HTR-8/SVneo (cell line): Measurements from ENCODE around the gene TBX1.

Experiments used
- DNase-seq: peaks from one replicate; pipeline ENCODE4 v3.0.0; 2011; ENCODE audit warnings: low spot score, mixed read lengths; ENCODE audit not compliant: insufficient read length
- FAIRE-seq: peaks from 2 replicates; lab custom pipeline; 2011; peaks lifted over from hg19 to GRCh38; lab: Jason Lieb, UNC

The TBX1 gene

GRCh38 chr22:19734837-19735382 lies 25.7 kb upstream of the TBX1 start:
- DNase-seq (no peak), FAIRE-seq (no peak)

GRCh38 chr22:19735665-19736510 lies 24.7 kb upstream of the TBX1 start:
- FAIRE-seq (no peak), DNase-seq (no peak)

- DNase-seq (no peak), FAIRE-seq (no peak)
Observed at GRCh38 chr22:19737846-19738663, 22.5 kb upstream of the TBX1 start.

GRCh38 chr22:19738664-19739447 lies 21.7 kb upstream of the TBX1 start:
- FAIRE-seq, result no peak
- no peak for DNase-seq

GRCh38 chr22:19739448-19739895 lies 21.1 kb upstream of the TBX1 start:
- FAIRE-seq, result no peak

GRCh38 chr22:19739911-19740449 lies 20.6 kb upstream of the TBX1 start:
- no peak for FAIRE-seq
- DNase-seq, result no peak

More at GRCh38 chr22:19739448-19739895, 21.1 kb upstream of the TBX1 start:
- DNase-seq, result no peak

- no peak for FAIRE-seq
- DNase-seq, result no peak
Observed at GRCh38 chr22:19740586-19740985, 20.0 kb upstream of the TBX1 start.

- FAIRE-seq (no peak), DNase-seq (no peak)
Observed at GRCh38 chr22:19741053-19741452, 19.5 kb upstream of the TBX1 start.

GRCh38 chr22:19742160-19743066 lies 18.2 kb upstream of the TBX1 start:
- FAIRE-seq, result no peak
- DNase-seq, result no peak

- FAIRE-seq, result no peak
- no peak for DNase-seq
Observed at GRCh38 chr22:19743081-19743480, 17.5 kb upstream of the TBX1 start.

- FAIRE-seq (no peak), DNase-seq (no peak)
Observed at GRCh38 chr22:19743651-19744050, 16.9 kb upstream of the TBX1 start.

GRCh38 chr22:19744350-19745006 lies 16.1 kb upstream of the TBX1 start:
- FAIRE-seq (no peak), DNase-seq (no peak)

- DNase-seq (no peak), FAIRE-seq (no peak)
Observed at GRCh38 chr22:19745155-19746101, 15.2 kb upstream of the TBX1 start.

- no peak for FAIRE-seq
- no peak for DNase-seq
Observed at GRCh38 chr22:19746726-19747125, 13.9 kb upstream of the TBX1 start.

GRCh38 chr22:19747551-19747950 lies 13.0 kb upstream of the TBX1 start:
- FAIRE-seq (no peak), DNase-seq (no peak)

GRCh38 chr22:19748139-19748538 lies 12.4 kb upstream of the TBX1 start:
- DNase-seq (no peak), FAIRE-seq (no peak)

GRCh38 chr22:19748991-19749664 lies 11.4 kb upstream of the TBX1 start:
- no peak for DNase-seq
- FAIRE-seq, result no peak
